CD4-positive, alpha-beta memory T cell (primary cell): ENCODE data around the gene TUT4. TPM values are rescaled to one million over a fixed set of nuclear protein-coding genes. Genes with fewer than 3 reads are reported as not detected.
"Not testable (repeated sequence)": the region's sequence is repeated elsewhere in the genome, so short reads cannot be mapped to it uniquely, and the experiment has no call there.

Experiments
- CTCF ChIA-PET: fragments of 350-600 bp; sonication (Branson Sonifier 250); formaldehyde crosslinking; loops from one replicate; lab custom pipeline; 2021; ENCODE audit warnings: inconsistent platforms; ENCODE audit not compliant: partially characterized antibody; lab: Charles Lee
- POLR2A ChIA-PET: fragments of 350-600 bp; sonication (Branson Sonifier 250); formaldehyde crosslinking; loops from one replicate; lab custom pipeline; 2021; ENCODE audit not compliant: partially characterized antibody; lab: Charles Lee
- DNase-seq, 5 donors: peaks; one replicate each; pipeline versions ENCODE4 v3.0.0 to v3.0.0-alpha.2; 2020 to 2022; ENCODE audit warnings: mixed read lengths in 1 of 5
- H3K27ac ChIP-seq: one replicate; pipeline ENCODE4 v1.7.0; 2013; ENCODE audit warnings: low read depth, low read length
- H3K27me3 ChIP-seq: 2 replicates; pipeline ENCODE4 v1.7.0; 2013; ENCODE audit warnings: mild to moderate bottlenecking, low read length, moderate library complexity; ENCODE audit not compliant: insufficient read depth
- H3K36me3 ChIP-seq: 2 replicates; pipeline ENCODE4 v1.7.0; 2013; ENCODE audit warnings: mild to moderate bottlenecking, low read length, moderate library complexity; ENCODE audit not compliant: insufficient read depth
- H3K4me1 ChIP-seq: 2 replicates; pipeline ENCODE4 v1.7.0; 2013; ENCODE audit warnings: mild to moderate bottlenecking, low read length, moderate library complexity; ENCODE audit not compliant: insufficient read depth
- H3K4me3 ChIP-seq, 2 donors: one replicate each; pipeline ENCODE4 v1.7.0; 2013; ENCODE audit warnings: low read length in 2 of 2, mild to moderate bottlenecking in 1 of 2
- H3K9me3 ChIP-seq, 2 donors: one replicate each; pipeline ENCODE4 v1.7.0; 2013; ENCODE audit warnings: low read length in 2 of 2, control low read depth in 1 of 2; ENCODE audit not compliant: control insufficient read depth in 1 of 2
- H3K27ac Mint-ChIP-seq, 7 donors: one replicate each; pipeline ENCODE4 v1.8.0; 2020 to 2021; ENCODE audit warnings: mixed read lengths in 7 of 7, mild to moderate bottlenecking in 6 of 7, inconsistent platforms in 3 of 7, moderate library complexity in 3 of 7
- H3K27me3 Mint-ChIP-seq, 2 donors: one replicate each; pipeline ENCODE4 v1.8.0; 2020 to 2021; ENCODE audit warnings: mixed read lengths in 2 of 2
- H3K36me3 Mint-ChIP-seq, 2 donors: one replicate each; pipeline ENCODE4 v1.8.0; 2020 to 2021; ENCODE audit warnings: mixed read lengths in 2 of 2, inconsistent platforms in 1 of 2, mild to moderate bottlenecking in 1 of 2
- H3K4me1 Mint-ChIP-seq, 4 donors: one replicate each; pipeline ENCODE4 v1.8.0; 2020 to 2021; ENCODE audit warnings: mixed read lengths in 4 of 4, mild to moderate bottlenecking in 1 of 4
- H3K4me3 Mint-ChIP-seq, 8 donors: one replicate each; pipeline ENCODE4 v1.8.0; 2020 to 2021; ENCODE audit warnings: mixed read lengths in 8 of 8, mild to moderate bottlenecking in 7 of 8, moderate library complexity in 6 of 8, inconsistent platforms in 3 of 8
- H3K9me3 Mint-ChIP-seq, 8 donors: one replicate each; pipeline ENCODE4 v1.8.0; 2020 to 2021; ENCODE audit warnings: mixed read lengths in 8 of 8, mild to moderate bottlenecking in 5 of 8, inconsistent platforms in 3 of 8, moderate library complexity in 1 of 8
- intact Hi-C: fragments of 100-400 bp; cut with micrococcal nuclease; formaldehyde crosslinking; loops from one replicate; pipeline ENCODE4 v1.15.1; 2023
- polyA plus RNA-seq, 2 donors: library from polyadenylated mRNA; unstranded; fragments of 300-500 nt; fragmentation: Illumina TruSeq; gene quantifications; one replicate each; pipeline ENCODE4 v1.2.3, GENCODE V29; 2021
- total RNA-seq, 2 experiments: library from RNA; stranded (reverse); gene quantifications; one replicate each; pipeline ENCODE4 v1.2.3, GENCODE V29; 2021

The TUT4 gene
- total and polyA plus RNA-seq, 4 experiments from 2014 or later, result 22.4 to 159 (median 96.8) TPM

DNA sequence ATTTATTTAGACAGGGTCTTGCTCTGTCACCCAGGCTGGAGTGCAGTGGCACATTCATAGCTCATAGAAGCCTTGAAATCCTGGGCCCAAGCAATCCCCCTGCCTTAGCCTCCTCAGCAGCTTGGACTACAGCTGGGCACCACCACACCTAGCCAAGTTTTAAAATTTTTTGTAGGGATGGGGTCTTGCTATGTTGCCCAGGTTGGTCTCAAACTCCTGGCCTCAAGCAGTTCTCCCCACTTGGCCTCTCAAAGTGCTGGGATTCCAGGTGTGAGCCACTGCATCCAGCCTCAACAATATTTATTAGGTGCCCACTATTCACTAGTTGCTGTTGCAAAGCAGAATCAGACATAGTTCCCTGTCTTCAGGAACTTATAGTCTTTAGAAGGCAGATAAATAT, 35.1 kb upstream of the TUT4 start:
- Mint-ChIP-seq H3K27me3 (no peaks in the 10 kb centered on the region), H3K9me3 (no peaks in the 10 kb centered on the region), H3K4me1 (no peaks in the 10 kb centered on the region), H3K36me3 (no peaks in the 10 kb centered on the region), H3K4me3 (no peak overlapping the region), H3K27ac (no peak overlapping the region)
- intact Hi-C loops, result no loop called here
- H3K36me3 ChIP-seq, result no peaks in the 10 kb centered on the region
- H3K27me3 ChIP-seq, result no peaks in the 10 kb centered on the region
- H3K9me3 ChIP-seq, result no peaks in the 10 kb centered on the region
- H3K27ac ChIP-seq, result no peak overlapping the region
- H3K4me1 ChIP-seq, result no peaks in the 10 kb centered on the region
- no peak overlapping the region for H3K4me3 ChIP-seq
- ChIA-PET POLR2A (no interaction called here), CTCF (no interaction called here)
- no peak for DNase-seq

DNA sequence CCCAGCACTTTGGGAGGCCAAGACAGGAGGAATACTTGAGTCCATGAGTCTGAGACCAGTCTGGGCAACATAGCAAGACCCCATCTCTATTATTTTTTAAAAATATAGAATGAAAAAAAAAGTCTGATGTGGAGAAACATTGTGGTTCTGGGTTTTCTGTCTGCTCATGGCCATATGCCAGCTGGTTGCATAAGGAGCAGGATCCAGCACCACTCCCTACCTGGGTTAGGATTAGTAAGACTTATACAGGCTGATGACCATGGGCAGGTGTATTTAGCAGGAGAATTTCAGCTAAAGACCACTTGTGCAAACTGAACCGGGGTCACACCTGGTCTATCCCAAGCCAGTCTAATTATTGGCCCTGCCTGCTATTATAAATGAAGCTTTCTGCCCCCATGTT, 32.6 kb upstream of the TUT4 start:
- ChIA-PET CTCF (interaction anchor here (1.1 kb wide), 1 partner anchor 101 kb away, joined by 3 read pairs; no protein-coding TSS in a partner anchor), POLR2A (no interaction called here)
- Mint-ChIP-seq H3K27me3 (no peaks in the 10 kb centered on the region), H3K9me3 (no peaks in the 10 kb centered on the region), H3K4me1 (peaks cover 0 to 5% (median 0%) of the 10 kb centered on the region in 4 donors), H3K27ac (no peak overlapping the region), H3K4me3 (no peak overlapping the region), H3K36me3 (no peaks in the 10 kb centered on the region)
- Histone ChIP-seq H3K27me3 (no peaks in the 10 kb centered on the region), H3K9me3 (no peaks in the 10 kb centered on the region), H3K4me1 (no peaks in the 10 kb centered on the region), H3K27ac (no peak overlapping the region), H3K4me3 (no peak overlapping the region), H3K36me3 (no peaks in the 10 kb centered on the region)
- no peak for DNase-seq
- intact Hi-C loops, result no loop called here

DNA sequence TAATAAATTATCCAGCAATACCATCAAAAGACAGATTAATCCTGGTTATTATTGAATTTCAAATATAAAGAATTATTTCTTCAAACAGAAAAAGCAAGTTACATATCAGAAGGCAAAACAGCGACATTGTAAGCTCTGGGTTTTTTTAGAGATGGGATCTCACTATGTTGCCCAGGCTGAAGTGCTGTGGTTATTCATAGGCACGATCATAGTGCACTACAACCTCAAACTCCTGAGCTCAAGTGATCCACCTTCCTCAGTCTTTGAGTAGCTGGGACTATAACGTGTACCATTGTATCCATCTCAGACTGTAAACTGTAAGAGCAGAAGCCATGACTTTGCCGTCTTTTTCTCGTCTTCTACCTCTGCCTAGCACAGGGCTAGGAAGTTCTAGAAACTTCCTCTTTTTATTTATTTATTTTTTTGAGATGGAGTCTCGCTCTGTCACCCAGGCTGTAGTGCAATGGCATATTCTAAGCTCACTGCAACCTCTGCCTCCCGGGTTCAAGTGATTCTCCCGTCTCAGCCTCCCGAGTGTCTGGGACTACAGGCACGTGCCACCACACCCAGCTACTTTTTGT, 29.3 kb upstream of the TUT4 start:
- Mint-ChIP-seq H3K4me1 (peaks cover 8 to 15% (median 10%) of the 10 kb centered on the region in 4 donors), H3K9me3 (peaks cover 0 to 2% (median 0%) of the 10 kb centered on the region in 8 donors), H3K27me3 (no peaks in the 10 kb centered on the region), H3K27ac (no peak overlapping the region), H3K36me3 (no peaks in the 10 kb centered on the region), H3K4me3 (no peak overlapping the region)
- ChIA-PET POLR2A (no interaction called here), CTCF (no interaction called here)
- Histone ChIP-seq H3K27me3 (no peaks in the 10 kb centered on the region), H3K27ac (no peak overlapping the region), H3K9me3 (no peaks in the 10 kb centered on the region), H3K4me1 (peaks cover 3% of the 10 kb centered on the region), H3K4me3 (no peak overlapping the region), H3K36me3 (no peaks in the 10 kb centered on the region)
- DNase-seq, result no peak
- intact Hi-C loops, result no loop called here

DNA sequence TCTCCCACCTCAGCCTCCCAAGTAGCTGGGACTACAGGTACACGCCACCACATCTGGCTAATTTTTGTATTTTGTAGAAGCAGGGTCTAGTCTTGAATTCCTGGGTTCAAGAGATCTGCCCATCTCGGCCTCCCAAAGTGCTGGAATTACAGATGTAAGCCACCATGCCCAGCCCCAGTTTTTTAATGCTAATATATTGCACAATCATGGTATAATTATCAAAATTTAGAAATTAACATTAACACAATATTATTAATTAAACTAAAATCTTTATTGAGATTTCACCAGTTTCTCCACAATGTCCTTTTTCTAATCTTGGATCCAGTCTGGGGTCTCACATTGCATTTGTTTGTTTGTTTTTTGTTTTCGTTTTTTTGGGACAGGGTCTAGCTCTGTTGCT, 27.4 kb upstream of the TUT4 start:
- ChIA-PET CTCF (interaction anchor here (1.2 kb wide), 1 partner anchor 20 kb away, joined by 3 read pairs; no protein-coding TSS in a partner anchor), POLR2A (interaction anchor here (1.6 kb wide), 1 partner anchor 27 kb away, joined by 7 read pairs; the partner anchor contains the start of gene TUT4)
- Histone ChIP-seq H3K27me3 (no peaks in the 10 kb centered on the region), H3K27ac (no peak overlapping the region), H3K4me3 (no peak overlapping the region), H3K4me1 (peaks cover 3% of the 10 kb centered on the region), H3K9me3 (no peaks in the 10 kb centered on the region), H3K36me3 (no peaks in the 10 kb centered on the region)
- no peak overlapping the region for H3K4me3 Mint-ChIP-seq
- no peak overlapping the region for H3K27ac Mint-ChIP-seq
- intact Hi-C loops, result no loop called here
- no peaks in the 10 kb centered on the region for H3K36me3 Mint-ChIP-seq
- peaks cover 0 to 2% (median 0%) of the 10 kb centered on the region in 8 donors for H3K9me3 Mint-ChIP-seq
- no peaks in the 10 kb centered on the region for H3K27me3 Mint-ChIP-seq
- peaks cover 8 to 15% (median 10%) of the 10 kb centered on the region in 4 donors for H3K4me1 Mint-ChIP-seq
- DNase-seq, result no peak

DNA sequence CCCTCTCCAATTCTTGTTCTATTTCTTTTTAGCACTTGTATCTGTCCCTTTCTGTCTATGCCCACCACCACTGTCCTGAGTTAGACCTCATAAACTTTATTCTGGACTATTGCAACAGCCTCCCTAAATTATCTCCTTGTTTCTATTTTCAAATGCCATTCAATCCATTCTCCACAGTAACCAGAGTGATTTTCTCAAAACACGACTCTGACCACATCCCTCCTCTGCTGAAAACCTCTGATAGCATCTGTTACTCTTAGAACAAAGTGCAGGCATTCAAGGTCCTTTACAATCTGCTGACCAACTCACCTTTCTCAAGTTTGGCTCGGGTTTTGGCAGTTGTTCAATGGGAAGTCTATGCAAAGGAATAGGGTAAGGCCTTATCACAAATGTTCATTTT, 26.5 kb upstream of the TUT4 start:
- H3K27ac ChIP-seq, result no peak overlapping the region
- H3K9me3 ChIP-seq, result no peaks in the 10 kb centered on the region
- Mint-ChIP-seq H3K27me3 (no peaks in the 10 kb centered on the region), H3K4me1 (peaks cover 8 to 15% (median 13%) of the 10 kb centered on the region in 4 donors), H3K36me3 (no peaks in the 10 kb centered on the region), H3K27ac (peak overlapping the region in 5 of 7 donors; percentile 1 to 46 (median 21)), H3K4me3 (no peak overlapping the region), H3K9me3 (peaks cover 0 to 2% (median 0%) of the 10 kb centered on the region in 8 donors)
- H3K36me3 ChIP-seq, result no peaks in the 10 kb centered on the region
- intact Hi-C loops, result no loop called here
- peaks cover 3% of the 10 kb centered on the region for H3K4me1 ChIP-seq
- no peak overlapping the region for H3K4me3 ChIP-seq
- ChIA-PET CTCF (interaction anchor here (1.2 kb wide), 1 partner anchor 19 kb away, joined by 3 read pairs; no protein-coding TSS in a partner anchor), POLR2A (interaction anchor here (1.0 to 1.6 kb wide), 2 partner anchors 26 to 105 kb away, joined by 3 to 7 read pairs; partner anchors contain the start of gene TUT4)
- H3K27me3 ChIP-seq, result no peaks in the 10 kb centered on the region
- DNase-seq, result no peak

DNA sequence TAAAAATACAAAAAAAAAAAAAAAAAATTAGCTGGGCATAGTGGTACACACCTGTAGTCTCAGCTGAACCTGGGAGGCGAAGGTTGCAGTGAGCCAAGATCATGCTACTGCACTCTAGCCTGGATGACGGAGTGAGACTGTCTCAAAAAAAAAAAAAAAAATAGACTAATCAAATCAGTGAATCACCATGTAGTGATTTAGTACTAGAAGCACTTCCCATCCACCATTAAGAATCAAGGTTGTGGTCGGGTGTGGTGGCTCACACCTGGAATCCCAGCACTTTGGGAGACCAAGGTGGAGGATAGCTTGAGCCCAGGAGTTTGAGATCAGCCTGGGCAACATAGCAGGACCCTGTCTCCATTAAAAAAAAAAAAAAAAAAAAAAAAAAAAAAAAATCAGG, 25.2 kb upstream of the TUT4 start:
- H3K36me3 Mint-ChIP-seq, H3K27ac ChIP-seq, H3K4me3 ChIP-seq, H3K27me3 ChIP-seq, DNase-seq, H3K27ac Mint-ChIP-seq, H3K4me3 Mint-ChIP-seq, H3K9me3 Mint-ChIP-seq, intact Hi-C loops, H3K4me1 ChIP-seq, H3K36me3 ChIP-seq, POLR2A ChIA-PET, H3K27me3 Mint-ChIP-seq, H3K9me3 ChIP-seq: not testable (repeated sequence)
- peaks cover 8 to 15% (median 13%) of the 10 kb centered on the region in 4 donors for H3K4me1 Mint-ChIP-seq
- CTCF ChIA-PET, result interaction anchor here (0.9 to 1.5 kb wide), 2 partner anchors 10 to 35 kb away, joined by 3 read pairs; no protein-coding TSS in a partner anchor

DNA sequence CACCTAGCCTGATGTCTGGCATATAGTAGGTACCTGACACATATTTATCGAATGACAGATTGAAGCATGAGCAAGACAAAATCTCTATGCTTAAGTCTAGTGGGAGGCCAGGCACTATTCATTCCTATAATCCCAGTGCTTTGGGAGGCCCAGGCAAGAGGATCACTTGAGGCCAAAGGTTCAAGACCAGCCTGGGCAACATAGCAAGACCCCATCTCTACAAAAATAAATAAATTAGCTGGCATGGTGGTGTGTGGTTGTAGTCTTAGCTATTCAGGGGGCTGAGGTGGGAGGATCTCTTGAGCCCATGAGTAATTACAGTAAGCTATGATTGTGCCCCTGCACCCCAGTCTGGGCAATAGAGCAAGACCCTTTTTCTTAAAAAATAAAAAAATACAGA, 23.2 kb upstream of the TUT4 start:
- Mint-ChIP-seq H3K27ac (no peak overlapping the region), H3K4me1 (peaks cover 9 to 15% (median 13%) of the 10 kb centered on the region in 4 donors), H3K9me3 (peaks cover 0 to 2% (median 0%) of the 10 kb centered on the region in 8 donors), H3K36me3 (no peaks in the 10 kb centered on the region), H3K27me3 (no peaks in the 10 kb centered on the region), H3K4me3 (no peak overlapping the region)
- peaks cover 3% of the 10 kb centered on the region for H3K4me1 ChIP-seq
- no peaks in the 10 kb centered on the region for H3K9me3 ChIP-seq
- ChIA-PET POLR2A (no interaction called here), CTCF (interaction anchor here (1.4 kb wide), 1 partner anchor 90 kb away, joined by 4 read pairs; no protein-coding TSS in a partner anchor)
- no peak overlapping the region for H3K4me3 ChIP-seq
- no peaks in the 10 kb centered on the region for H3K27me3 ChIP-seq
- DNase-seq, result no peak
- intact Hi-C loops, result no loop called here
- H3K27ac ChIP-seq, result no peak overlapping the region
- no peaks in the 10 kb centered on the region for H3K36me3 ChIP-seq
